ACC112 (cell line): ENCODE data around the gene SCTR.

Experiments used
- H2AFZ ChIP-seq: fragments of 200-600 bp; sonication (generic); one replicate; pipeline ENCODE4 v1.6.0; 2017; ENCODE audit warnings: antibody characterized with exemption, low read length; ENCODE audit not compliant: unreplicated experiment
- H3K27ac ChIP-seq: fragments of 200-600 bp; sonication (generic); 2 replicates; pipeline ENCODE4 v1.5.1; 2014; ENCODE audit warnings: low read depth, mild to moderate bottlenecking, antibody characterized with exemption, low read length, moderate library complexity
- H3K27me3 ChIP-seq: fragments of 200-600 bp; sonication (generic); 2 replicates; pipeline ENCODE4 v1.6.1; 2014; ENCODE audit warnings: mild to moderate bottlenecking, antibody characterized with exemption, low read length, moderate library complexity, mixed read lengths; ENCODE audit not compliant: insufficient read depth
- H3K36me3 ChIP-seq: fragments of 200-600 bp; sonication (generic); 2 replicates; pipeline ENCODE4 v1.6.1; 2016; ENCODE audit warnings: mild to moderate bottlenecking, antibody characterized with exemption, low read length, moderate library complexity, mixed read lengths; ENCODE audit not compliant: insufficient read depth
- H3K4me1 ChIP-seq: fragments of 200-600 bp; sonication (generic); one replicate; pipeline ENCODE4 v1.6.1; 2016; ENCODE audit warnings: low read length, mixed read lengths; ENCODE audit not compliant: insufficient read depth, unreplicated experiment, control insufficient read depth
- H3K4me3 ChIP-seq: fragments of 200-600 bp; sonication (generic); 2 replicates; pipeline ENCODE4 v1.5.1; 2014; ENCODE audit warnings: mild to moderate bottlenecking, low read depth, low read length
- H3K79me2 ChIP-seq: fragments of 200-600 bp; sonication (generic); one replicate; pipeline ENCODE4 v1.6.0; 2016; ENCODE audit warnings: low read length; ENCODE audit not compliant: control insufficient read depth, unreplicated experiment, insufficient read depth

SCTR gene

GRCh38 chr2:119523952-119524694, at the start of gene SCTR:
Gene SCTR, minus strand, starts transcription at chr2:119524483. Its CDS starts 257 bp downstream, at chr2:119524226.
- Histone ChIP-seq H3K27me3 (peaks cover 85% of the 10 kb centered on the region), H3K27ac (no peak within 1 kb of the TSS), H2AFZ (no peak within 1 kb of the TSS), H3K4me3 (peak within 1 kb of the TSS; percentile 38; the same call in 1 of the 2 replicates), H3K4me1 (no peaks in the 10 kb centered on the region), H3K36me3 (no peaks in the 10 kb centered on the region), H3K79me2 (no peaks in the 10 kb centered on the region)

GRCh38 chr2:119567292-119567691, 43.0 kb upstream of the SCTR start:
- Histone ChIP-seq H3K4me1 (no peaks in the 10 kb centered on the region), H2AFZ (no peak overlapping the region), H3K79me2 (no peaks in the 10 kb centered on the region), H3K27me3 (peaks cover 30% of the 10 kb centered on the region), H3K36me3 (no peaks in the 10 kb centered on the region), H3K4me3 (no peak overlapping the region), H3K27ac (no peak overlapping the region)

- Histone ChIP-seq H3K27ac (no peak overlapping the region), H3K27me3 (peaks cover 23% of the 10 kb centered on the region), H3K4me1 (no peaks in the 10 kb centered on the region), H2AFZ (no peak overlapping the region), H3K36me3 (no peaks in the 10 kb centered on the region), H3K4me3 (no peak overlapping the region), H3K79me2 (no peaks in the 10 kb centered on the region)
Observed at GRCh38 chr2:119565481-119565880, 41.2 kb upstream of the SCTR start.

GRCh38 chr2:119553687-119554344, 29.5 kb upstream of the SCTR start:
- Histone ChIP-seq H3K4me3 (no peak overlapping the region), H3K4me1 (no peaks in the 10 kb centered on the region), H3K36me3 (no peaks in the 10 kb centered on the region), H3K27me3 (peaks cover 58% of the 10 kb centered on the region), H3K79me2 (no peaks in the 10 kb centered on the region), H2AFZ (no peak overlapping the region), H3K27ac (no peak overlapping the region)

GRCh38 chr2:119552902-119553301, 28.6 kb upstream of the SCTR start:
- Histone ChIP-seq H3K79me2 (no peaks in the 10 kb centered on the region), H3K4me3 (no peak overlapping the region), H3K36me3 (no peaks in the 10 kb centered on the region), H3K27ac (no peak overlapping the region), H2AFZ (no peak overlapping the region), H3K4me1 (no peaks in the 10 kb centered on the region), H3K27me3 (peaks cover 55% of the 10 kb centered on the region)

- Histone ChIP-seq H3K4me3 (no peak overlapping the region), H3K27ac (no peak overlapping the region), H3K4me1 (no peaks in the 10 kb centered on the region), H3K27me3 (peaks cover 51% of the 10 kb centered on the region), H3K79me2 (no peaks in the 10 kb centered on the region), H3K36me3 (no peaks in the 10 kb centered on the region), H2AFZ (no peak overlapping the region)
Observed at GRCh38 chr2:119550856-119551255, 26.6 kb upstream of the SCTR start.

- H3K4me3 ChIP-seq = no peak overlapping the region
- H3K27me3 ChIP-seq = peaks cover 51% of the 10 kb centered on the region
- no peak overlapping the region for H2AFZ ChIP-seq
- no peaks in the 10 kb centered on the region for H3K36me3 ChIP-seq
- H3K27ac ChIP-seq = no peak overlapping the region
- no peaks in the 10 kb centered on the region for H3K4me1 ChIP-seq
- no peaks in the 10 kb centered on the region for H3K79me2 ChIP-seq
Observed at GRCh38 chr2:119550346-119550745, 26.1 kb upstream of the SCTR start.

GRCh38 chr2:119549241-119549640, 25.0 kb upstream of the SCTR start:
- Histone ChIP-seq H2AFZ (no peak overlapping the region), H3K36me3 (no peaks in the 10 kb centered on the region), H3K27me3 (peaks cover 46% of the 10 kb centered on the region), H3K4me1 (no peaks in the 10 kb centered on the region), H3K79me2 (no peaks in the 10 kb centered on the region), H3K4me3 (no peak overlapping the region), H3K27ac (no peak overlapping the region)

GRCh38 chr2:119548516-119549120, 24.3 kb upstream of the SCTR start:
- Histone ChIP-seq H3K79me2 (no peaks in the 10 kb centered on the region), H3K4me1 (no peaks in the 10 kb centered on the region), H3K4me3 (no peak overlapping the region), H3K36me3 (no peaks in the 10 kb centered on the region), H2AFZ (no peak overlapping the region), H3K27ac (no peak overlapping the region), H3K27me3 (peaks cover 40% of the 10 kb centered on the region)

GRCh38 chr2:119546447-119546767, 22.1 kb upstream of the SCTR start:
- H3K27me3 ChIP-seq = peaks cover 50% of the 10 kb centered on the region

More at GRCh38 chr2:119546447-119546767, 22.1 kb upstream of the SCTR start:
- H3K4me3 ChIP-seq = no peak overlapping the region
- H3K27ac ChIP-seq = no peak overlapping the region
- H2AFZ ChIP-seq = no peak overlapping the region
- no peaks in the 10 kb centered on the region for H3K36me3 ChIP-seq
- no peaks in the 10 kb centered on the region for H3K4me1 ChIP-seq
- H3K79me2 ChIP-seq = no peaks in the 10 kb centered on the region
